GM19463 (cell line): ENCODE data around the gene ICAM5.
A peak's percentile ranks its signal among the peaks of the same experiment; 100 is the strongest.

Experiments used
- ATAC-seq: cut with Tn5 transposase; IDR thresholded peaks from one replicate; pipeline ENCODE4 v1.9.1; 2021; ENCODE audit warnings: mild to moderate bottlenecking, moderate library complexity; ENCODE audit not compliant: unreplicated experiment

The ICAM5 gene

DNA sequence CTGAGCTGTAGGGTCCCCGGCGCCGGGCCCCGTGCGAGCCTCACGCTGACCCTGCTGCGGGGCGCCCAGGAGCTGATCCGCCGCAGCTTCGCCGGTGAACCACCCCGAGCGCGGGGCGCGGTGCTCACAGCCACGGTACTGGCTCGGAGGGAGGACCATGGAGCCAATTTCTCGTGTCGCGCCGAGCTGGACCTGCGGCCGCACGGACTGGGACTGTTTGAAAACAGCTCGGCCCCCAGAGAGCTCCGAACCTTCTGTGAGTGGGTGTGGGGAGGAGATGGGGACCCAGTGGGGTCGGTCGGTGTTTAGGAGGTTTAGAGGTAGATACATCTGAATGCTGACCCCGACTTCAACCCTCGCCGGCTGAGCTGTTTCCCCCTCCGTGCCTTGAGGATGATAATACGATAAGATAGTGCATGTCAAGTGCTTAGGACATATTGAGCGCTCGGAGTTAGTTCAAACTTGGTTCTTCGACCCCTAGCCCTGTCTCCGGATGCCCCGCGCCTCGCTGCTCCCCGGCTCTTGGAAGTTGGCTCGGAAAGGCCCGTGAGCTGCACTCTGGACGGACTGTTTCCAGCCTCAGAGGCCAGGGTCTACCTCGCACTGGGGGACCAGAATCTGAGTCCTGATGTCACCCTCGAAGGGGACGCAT lies 1.9 kb downstream of the ICAM5 start:
- no peak for ATAC-seq

DNA sequence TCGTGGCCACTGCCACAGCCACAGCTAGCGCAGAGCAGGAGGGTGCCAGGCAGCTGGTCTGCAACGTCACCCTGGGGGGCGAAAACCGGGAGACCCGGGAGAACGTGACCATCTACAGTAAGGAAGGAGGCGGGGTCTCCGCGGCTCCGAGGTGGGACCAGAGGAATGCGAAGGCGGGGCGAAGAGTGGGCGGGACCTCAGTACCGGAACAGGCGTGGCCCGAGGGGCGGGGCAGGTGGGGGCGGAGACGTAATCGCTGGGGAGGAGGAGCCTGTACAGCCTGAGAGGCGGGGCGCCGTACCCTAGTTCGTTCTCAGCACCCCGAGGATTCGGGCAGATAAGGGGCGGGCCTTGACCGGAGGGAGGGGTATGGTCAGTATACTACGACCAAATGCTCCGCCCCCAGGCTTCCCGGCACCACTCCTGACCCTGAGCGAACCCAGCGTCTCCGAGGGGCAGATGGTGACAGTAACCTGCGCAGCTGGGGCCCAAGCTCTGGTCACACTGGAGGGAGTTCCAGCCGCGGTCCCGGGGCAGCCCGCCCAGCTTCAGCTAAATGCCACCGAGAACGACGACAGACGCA lies 2.5 kb downstream of the ICAM5 start:
- ATAC-seq, result no peak

DNA sequence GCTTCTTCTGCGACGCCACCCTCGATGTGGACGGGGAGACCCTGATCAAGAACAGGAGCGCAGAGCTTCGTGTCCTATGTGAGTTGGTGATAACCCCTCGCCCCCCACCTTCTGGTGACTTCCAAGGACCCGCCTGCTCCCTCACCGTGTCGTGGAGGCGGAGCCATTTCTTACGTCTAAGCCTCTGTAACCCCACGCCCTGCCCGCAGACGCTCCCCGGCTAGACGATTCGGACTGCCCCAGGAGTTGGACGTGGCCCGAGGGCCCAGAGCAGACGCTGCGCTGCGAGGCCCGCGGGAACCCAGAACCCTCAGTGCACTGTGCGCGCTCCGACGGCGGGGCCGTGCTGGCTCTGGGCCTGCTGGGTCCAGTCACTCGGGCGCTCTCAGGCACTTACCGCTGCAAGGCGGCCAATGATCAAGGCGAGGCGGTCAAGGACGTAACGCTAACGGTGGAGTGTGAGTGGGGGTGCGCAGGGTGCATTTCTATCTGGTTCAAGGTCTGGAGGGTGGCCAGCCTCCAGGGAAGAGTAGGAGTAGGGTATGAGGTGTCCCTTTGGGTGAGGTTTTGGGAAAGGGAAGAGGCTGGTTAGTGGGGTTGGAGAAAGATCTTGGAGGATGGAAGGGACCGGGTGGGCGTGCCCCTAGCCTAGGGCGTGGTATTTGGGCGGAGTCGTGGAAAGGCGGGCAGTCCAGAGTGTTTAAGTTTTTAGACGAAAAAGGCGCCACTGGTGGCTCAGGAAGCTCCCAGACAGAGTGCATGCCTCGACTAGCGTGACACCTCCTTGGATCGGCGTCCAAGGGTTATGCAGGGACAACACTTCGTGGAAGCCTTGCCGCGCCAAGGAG lies 3.3 kb downstream of the ICAM5 start:
- ATAC-seq, result no peak

DNA sequence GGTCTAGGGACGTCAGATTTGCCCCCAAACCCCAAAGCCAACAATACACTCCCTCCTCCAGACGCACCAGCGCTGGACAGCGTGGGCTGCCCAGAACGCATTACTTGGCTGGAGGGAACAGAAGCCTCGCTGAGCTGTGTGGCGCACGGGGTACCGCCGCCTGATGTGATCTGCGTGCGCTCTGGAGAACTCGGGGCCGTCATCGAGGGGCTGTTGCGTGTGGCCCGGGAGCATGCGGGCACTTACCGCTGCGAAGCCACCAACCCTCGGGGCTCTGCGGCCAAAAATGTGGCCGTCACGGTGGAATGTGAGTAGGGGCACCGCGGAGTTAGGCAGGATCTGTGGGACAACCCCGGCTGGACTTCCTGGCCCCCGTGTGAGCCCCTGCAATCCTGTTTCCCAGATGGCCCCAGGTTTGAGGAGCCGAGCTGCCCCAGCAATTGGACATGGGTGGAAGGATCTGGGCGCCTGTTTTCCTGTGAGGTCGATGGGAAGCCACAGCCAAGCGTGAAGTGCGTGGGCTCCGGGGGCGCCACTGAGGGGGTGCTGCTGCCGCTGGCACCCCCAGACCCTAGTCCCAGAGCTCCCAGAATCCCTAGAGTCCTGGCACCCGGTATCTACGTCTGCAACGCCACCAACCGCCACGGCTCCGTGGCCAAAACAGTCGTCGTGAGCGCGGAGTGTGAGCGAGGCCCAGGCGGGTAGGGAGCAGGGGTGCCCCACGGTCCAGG lies 4.0 kb downstream of the ICAM5 start:
- ATAC-seq, result no peak

DNA sequence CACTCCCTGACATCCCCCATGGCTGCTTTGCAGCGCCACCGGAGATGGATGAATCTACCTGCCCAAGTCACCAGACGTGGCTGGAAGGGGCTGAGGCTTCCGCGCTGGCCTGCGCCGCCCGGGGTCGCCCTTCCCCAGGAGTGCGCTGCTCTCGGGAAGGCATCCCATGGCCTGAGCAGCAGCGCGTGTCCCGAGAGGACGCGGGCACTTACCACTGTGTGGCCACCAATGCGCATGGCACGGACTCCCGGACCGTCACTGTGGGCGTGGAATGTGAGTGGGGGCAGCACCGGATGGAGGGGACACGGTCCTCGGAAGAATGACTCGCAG lies 4.6 kb downstream of the ICAM5 start:
- ATAC-seq, result no peak

DNA sequence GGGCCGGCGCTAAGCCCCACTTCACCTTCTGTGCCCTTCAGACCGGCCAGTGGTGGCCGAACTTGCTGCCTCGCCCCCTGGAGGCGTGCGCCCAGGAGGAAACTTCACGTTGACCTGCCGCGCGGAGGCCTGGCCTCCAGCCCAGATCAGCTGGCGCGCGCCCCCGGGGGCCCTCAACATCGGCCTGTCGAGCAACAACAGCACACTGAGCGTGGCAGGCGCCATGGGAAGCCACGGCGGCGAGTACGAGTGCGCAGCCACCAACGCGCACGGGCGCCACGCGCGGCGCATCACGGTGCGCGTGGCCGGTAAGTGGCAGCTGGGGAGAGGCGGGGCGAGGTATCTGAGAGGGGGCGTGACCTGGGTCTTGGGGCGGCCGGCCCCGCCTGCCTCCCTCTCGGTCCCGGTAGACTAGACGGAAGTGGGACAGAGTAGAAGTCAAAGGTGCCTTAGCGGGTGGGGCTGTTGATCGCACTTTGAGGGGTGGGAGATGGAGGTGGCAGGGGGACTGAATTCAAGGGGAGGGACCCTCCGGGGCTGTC lies 5.6 kb downstream of the ICAM5 start:
- peak; percentile 51 for ATAC-seq

DNA sequence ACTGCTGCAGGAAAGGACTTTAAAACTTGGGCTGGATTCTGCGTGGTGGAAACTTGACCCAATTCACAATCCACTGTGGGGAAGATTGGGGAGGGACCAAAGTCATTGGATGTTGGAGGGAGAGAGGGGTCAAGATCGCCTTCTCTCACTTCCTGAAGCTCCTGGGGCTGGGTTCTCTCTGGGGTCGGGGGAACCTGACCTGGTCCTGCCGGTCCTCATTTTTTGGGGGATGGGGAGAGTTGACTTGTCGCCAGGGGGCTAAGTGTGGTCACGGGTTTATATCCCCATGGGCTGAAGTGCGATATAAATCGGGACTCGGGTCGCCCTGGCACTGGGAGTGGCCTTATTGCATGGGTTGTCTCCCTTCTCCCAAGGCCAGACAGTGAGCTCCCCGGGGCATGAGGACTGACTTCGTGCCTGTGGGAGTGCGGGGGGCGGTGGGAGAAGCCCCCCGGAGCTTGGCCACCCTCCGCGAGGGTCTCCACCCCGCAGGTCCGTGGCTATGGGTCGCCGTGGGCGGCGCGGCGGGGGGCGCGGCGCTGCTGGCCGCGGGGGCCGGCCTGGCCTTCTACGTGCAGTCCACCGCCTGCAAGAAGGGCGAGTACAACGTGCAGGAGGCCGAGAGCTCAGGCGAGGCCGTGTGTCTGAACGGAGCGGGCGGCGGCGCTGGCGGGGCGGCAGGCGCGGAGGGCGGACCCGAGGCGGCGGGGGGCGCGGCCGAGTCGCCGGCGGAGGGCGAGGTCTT lies 6.3 kb downstream of the ICAM5 start:
- no peak for ATAC-seq

DNA sequence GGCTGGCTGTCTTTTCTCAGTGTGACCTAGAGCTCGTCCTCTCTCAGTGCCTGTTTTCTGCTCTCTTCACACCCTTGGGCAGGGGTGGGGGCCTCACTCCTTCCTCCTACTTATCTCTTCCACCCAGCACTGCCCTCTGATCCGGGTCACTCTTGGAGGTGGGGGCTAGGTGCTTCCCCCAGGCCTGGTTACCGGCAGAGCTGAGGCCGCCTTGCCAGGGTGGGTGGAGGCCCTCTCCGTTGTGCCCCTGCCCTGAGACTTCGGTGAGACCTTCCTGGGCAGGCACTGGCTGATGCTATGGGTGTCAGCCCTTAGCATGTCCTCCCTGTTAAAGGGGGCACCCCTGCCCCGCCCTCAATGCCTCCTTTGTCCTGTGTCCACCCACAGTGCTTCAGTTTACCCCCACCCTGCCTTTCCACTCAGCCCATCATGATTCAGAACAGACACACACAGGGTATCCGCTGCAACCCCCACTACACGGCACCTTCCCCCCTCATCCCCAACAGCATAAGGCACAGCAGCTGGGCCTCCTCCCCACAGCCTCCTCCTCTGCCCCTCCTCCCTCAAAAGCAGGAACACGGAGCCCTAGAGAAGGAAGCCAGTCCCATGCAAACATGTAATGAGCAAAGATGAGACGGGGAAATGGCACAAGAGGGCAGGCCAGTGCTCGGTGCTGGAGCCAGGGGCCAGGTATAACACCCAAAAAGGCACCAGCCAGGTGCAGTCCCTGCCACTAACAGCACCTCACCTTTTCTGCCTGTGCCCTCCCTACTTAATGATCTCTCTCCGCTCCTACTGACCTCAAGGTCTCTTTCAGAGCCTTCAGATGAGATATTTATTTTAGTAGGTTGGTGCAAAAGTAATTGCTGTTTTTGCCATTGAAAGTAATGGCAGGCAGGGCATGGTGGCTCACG lies 10.1 kb downstream of the ICAM5 start:
- ATAC-seq, result no peak

DNA sequence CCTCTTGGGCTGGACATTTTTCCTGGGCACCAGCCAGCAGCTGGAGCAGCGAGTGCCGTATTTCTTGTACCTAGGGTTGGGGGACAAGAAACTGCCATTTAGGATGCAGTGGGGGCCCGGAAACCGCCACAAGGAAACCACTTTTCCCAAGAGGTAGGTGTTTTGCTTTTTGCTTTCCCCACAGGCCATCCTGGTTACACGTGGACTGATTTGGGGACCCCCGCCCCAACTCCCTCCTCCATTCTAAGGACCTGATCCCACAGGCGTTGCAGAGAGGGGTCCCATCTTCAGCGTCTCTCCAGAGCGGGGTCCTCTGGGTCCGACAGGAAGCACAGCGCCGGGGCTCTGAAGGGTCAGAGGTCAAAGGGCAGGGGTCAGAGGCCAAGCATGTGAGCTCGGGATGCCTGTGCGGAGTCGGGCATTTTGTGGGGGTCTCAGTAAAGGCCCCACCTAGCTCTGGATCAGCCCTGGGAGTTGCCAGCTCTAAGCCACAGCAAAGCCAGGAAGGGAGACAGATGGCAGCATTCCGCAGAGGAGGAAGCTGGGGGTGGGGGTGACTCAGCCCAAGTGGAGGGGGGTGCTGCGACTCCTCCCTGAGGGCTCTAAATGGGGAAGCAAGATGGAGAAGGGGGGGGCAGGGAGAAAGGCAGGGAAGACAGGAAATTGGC lies 15.5 kb downstream of the ICAM5 start:
- ATAC-seq, result no peak

DNA sequence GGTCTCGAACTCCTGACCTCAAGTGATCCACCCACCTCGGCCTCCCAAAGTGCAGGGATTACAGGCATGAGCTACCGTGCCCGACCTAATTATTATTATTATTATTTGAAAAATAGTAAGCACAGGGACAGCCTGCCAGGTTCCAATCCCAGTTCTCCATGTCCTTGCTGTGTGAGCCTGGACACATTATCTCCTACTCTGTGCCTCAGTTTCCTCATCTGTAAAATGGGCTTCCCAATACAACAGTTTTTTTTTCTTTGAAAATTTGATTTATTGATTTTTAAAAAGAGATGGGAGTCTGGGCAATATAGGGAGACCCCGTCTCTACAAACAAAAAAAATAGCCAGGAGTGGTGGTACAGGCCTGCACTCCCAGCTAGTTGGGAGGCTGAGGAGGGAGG lies 16.6 kb downstream of the ICAM5 start:
- no peak for ATAC-seq

DNA sequence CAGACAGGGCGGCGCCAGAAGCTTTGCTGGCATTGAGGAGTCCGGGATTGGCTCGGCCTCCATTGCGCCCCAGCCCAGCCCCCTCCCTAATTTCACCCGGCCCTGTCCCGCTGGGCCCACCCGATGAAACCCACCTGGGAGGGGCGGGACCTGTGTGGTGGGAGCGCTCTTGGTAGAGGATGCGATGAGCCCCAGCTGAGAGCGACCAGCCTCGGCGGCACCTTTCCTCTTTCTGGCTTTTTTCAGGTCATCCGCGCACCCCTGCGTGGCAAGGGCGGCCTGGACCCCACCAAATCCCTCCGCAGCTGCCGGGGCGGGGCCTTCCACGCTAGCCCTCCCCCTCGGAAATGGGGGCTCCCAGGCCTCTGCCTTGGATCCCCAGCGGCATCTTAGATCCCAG lies 19.7 kb downstream of the ICAM5 start, which contains the start of gene ZGLP1:
TSS of gene ZGLP1 (minus strand) at position 393 of the 400 bp plus-strand sequence.
- ATAC-seq, result no peak

DNA sequence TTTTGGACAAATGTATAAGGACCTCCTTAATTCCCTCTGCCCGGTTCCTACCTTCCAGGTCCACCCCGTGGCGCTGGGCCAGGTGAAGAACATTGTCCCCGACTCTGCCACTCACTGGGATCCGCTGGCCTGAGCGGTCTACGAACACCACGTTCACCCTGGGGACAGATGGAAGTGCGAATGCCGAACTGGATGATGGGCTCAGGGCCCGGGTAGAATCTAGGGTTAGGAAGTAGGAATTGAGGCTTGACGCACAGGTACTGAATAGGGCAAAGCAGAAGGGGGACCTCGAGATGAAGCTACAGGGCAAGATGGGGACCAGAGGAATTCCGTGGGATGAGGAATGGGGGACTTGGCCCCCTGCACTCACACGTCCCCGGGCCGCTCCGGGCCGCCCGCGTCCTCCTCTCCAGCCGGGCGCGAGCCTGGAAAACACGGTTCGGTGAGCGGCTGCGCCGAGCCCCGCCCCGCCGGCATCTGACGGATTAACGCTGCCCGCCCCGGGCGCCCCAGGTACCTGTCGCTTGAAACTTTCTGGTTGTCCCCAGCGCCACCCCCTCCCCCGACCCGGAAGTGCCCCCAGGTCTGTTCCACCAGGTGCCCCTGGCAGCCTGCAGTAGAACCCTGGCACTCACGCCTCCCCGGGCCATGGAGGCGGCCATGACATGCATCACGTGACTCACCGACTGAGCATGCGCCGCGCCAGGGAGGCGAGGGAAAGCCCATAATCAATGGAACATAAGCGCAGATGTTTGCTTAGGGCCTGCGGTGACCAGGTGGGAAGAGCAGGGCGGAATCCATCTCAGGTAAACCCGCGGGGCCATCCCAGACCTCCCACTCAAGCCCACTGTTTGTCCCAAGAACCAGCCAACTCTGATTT lies 25.8 kb downstream of the ICAM5 start, which contains the start of gene FDX2:
TSS of gene FDX2 (minus strand) at position 681 of the 880 bp plus-strand sequence. CDS start at position 662, 19 bp downstream.
- no peak for ATAC-seq

DNA sequence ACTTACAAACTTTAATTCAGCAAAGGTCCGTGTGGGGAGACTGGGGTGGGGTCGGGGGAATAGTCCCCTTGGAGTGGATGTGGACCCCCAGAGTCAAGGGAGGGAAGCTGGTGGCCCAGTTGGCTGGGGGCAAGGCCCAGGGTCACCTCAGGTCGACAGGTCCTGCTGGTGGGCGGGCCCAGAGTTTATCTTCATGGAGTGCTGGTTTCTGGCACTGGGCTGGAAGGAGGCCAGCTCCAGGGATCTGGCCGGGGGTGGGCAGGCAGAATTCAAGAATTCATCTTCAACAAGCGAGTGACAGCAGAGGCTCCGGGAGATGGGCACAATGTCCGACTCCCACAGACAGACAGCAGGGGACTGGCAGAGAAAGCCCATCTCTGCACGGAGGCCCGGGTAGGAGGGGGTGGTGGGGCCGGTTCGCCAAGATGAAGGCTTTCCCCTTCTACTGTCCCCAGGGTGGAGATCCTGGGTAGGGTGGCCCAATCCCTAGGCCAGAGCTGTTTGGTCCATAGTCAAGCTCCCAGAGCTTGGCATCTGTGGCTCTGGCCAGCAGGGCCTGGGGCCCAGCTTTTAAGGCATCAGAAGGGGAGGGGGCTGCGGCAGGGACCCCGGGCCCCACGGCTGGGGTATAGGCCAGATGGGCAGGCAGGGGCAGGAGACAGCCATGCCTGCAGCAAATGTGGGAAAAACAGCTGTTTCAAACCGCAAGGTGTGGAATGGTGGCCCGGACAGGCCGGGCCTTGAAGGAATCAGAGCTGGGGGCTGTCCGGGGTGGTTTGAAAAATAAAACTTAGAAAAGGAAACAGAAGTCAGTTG lies 26.7 kb downstream of the ICAM5 start:
- ATAC-seq, result no peak

DNA sequence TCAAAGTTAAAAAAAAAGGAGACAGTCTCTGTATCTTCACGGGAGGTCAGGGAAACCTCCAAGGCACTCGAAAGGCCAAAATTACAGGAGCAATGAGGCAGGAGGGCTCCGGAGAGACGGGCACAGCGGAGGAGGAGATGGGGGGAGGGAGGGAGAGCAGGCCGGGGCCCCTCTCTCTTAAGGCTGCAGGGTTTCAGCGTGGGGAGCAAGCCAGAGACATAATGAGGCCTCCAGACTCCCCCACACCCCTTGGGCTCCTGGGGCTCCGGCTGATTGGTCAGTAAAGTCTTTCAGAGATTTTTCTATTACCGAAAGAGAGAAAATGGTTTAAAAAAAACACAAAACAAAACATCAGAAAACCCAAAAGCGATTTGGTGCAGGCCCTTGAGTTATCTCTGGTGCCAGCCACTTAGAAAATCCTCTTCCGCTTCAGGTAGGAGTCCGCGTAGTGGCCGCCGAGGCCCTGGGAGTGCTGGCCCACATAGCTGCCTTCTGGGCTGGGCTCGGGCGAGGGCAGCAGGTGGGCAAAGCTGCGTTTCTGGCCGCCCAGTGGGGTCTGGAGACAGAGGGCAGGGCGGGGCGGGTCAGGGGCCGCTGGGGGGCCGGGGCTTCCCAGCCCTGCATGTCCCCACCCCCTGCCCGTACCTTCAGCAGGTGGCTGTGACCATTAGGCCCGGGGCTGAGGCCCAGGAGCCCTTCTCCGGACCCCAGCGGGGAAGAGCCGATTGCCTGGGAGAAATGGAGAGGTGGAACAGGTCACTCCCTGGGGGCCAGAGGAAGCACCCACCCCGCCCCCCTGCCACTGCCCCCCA lies 27.5 kb downstream of the ICAM5 start:
- ATAC-seq, result no peak

DNA sequence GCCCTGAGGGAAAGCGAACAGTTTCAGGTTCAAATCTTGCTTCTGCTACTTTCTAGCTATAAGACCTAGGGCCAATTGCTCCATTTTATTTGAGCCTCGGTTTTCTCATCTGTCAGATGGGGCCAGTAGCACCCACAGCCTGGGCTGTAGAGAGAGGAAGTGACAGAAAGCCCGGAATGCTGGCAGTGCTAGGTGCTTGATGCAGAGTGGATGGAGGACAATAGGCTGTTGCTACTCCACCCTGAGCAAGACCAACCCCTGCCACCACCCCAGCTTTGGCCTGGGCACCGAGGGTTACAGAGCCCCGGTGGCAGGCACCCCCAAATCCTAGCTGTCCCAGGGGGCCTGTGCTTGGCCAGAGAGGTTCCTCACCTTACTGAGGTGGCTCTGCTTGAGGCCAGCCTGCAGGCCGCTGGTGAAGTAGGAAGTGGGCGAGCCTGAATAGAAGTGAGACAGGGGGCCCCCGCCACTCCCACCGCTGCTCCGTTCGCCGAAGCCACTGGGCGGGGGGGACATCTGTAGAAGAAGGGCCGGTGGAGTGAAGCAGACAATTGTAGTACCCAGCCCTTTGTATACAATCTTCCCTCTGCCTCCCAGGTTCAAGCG lies 28.2 kb downstream of the ICAM5 start:
- ATAC-seq, result no peak
